Ovary (tissue), 9 donors: Measurements from ENCODE around the gene RBM3. TPM values are rescaled to one million over a fixed set of nuclear protein-coding genes. Genes with fewer than 3 reads are reported as not detected.

Experiments
- DNase-seq, 5 donors: peaks; one replicate each; pipeline ENCODE4 v3.0.0-alpha.2; 2019 to 2020
- H3K27ac ChIP-seq, 2 donors: fragments of 200-600 bp; one replicate each; pipeline versions ENCODE4 v1.5.1 to v1.8.0; 2019 to 2022
- H3K27me3 ChIP-seq: fragments of 200-600 bp; one replicate; pipeline ENCODE4 v1.8.0; 2022
- H3K36me3 ChIP-seq: fragments of 200-600 bp; sonication (generic); one replicate; pipeline ENCODE4 v1.5.1; 2019
- H3K4me1 ChIP-seq: one replicate; pipeline ENCODE4 v1.8.1; 2013; ENCODE audit warnings: mild to moderate bottlenecking, moderate library complexity; ENCODE audit not compliant: insufficient read depth
- H3K4me3 ChIP-seq: fragments of 200-600 bp; sonication (generic); one replicate; pipeline ENCODE4 v1.5.1; 2017
- H3K9me3 ChIP-seq, 2 donors: fragments of 200-600 bp in 1 of 2; sonication (generic) in 1 of 2; one replicate each; pipeline versions ENCODE4 v1.5.1 to v1.8.1; 2013 to 2019; ENCODE audit warnings: mild to moderate bottlenecking in 1 of 2, moderate library complexity in 1 of 2
- CTCF ChIP-seq, 3 donors: fragments of 450-650 bp in 2 of 3; fragments of 200-600 bp in 1 of 3; IDR thresholded peaks; one replicate each; pipeline versions ENCODE4 v1.5.1 to v1.8.0; 2016 to 2022; ENCODE audit warnings: antibody characterized with exemption in 3 of 3, mild to moderate bottlenecking in 1 of 3
- EP300 ChIP-seq: sonication (generic); formaldehyde crosslinking; IDR thresholded peaks from one replicate; pipeline ENCODE4 v1.6.1; 2017; ENCODE audit warnings: antibody characterized with exemption
- POLR2A ChIP-seq: fragments of 450-650 bp; IDR thresholded peaks from one replicate; pipeline ENCODE4 v1.6.1; 2017; ENCODE audit warnings: antibody characterized with exemption, mild to moderate bottlenecking, moderate library complexity
- WGBS, 3 donors: extraction: QIAGEN DNeasy Blood & Tissue Kit in 1 of 3; methylation state at CpG; one replicate each; pipeline versions ENCODE4 v1.1.5 to v1.1.7; 2013 to 2017; 5-methylcytosine and 5-hydroxymethylcytosine counted together
- intact Hi-C, 4 donors: fragments of 100-400 bp; cut with DNase I; formaldehyde crosslinking; loops; one replicate each; pipeline versions ENCODE4 v1.11.0 to v1.15.1; 2022 to 2023
- polyA plus RNA-seq, 2 donors: library from polyadenylated mRNA; stranded (reverse); fragments of 200-250 nt in 1 of 2; fragments of 350-450 nt in 1 of 2; fragmentation: Illumina TruSeq in 1 of 2; extraction: RNeasy Lipid Tissue Mini Kit (QIAGEN cat#74804) in 1 of 2; gene quantifications; one replicate each; pipeline ENCODE4 v1.2.3, GENCODE V29; 2013 to 2014
- total RNA-seq, 7 donors: library from RNA; depleted of rRNA in 2 of 7; stranded (reverse); fragments of >200 nt in 2 of 7; fragmentation: NEBNext Ultra II Directional in 3 of 7; extraction: Animal tissue kit (Norgen Biotek cat#: 25700) in 3 of 7; gene quantifications; one replicate each; pipeline versions ENCODE4 v1.1.0 to v1.2.4, GENCODE V29; 2016 to 2023
- donor health status: DM: no; HTN: no; CAD: no; lungs with moderate emphysema.
- donor health status: DM: no; HTN: no; CAD: no.
- donor health status: Bipolar disorder and iron deficiency.
- donor health status: DM: yes; HTN: yes; CAD: no.
- donor health status: DM: no; HTN: no; CAD: no.
- donor health status: DM: yes; HTN: yes; CAD: no.

The RBM3 gene
- total and polyA plus RNA-seq, 9 donors = 103 to 421 (median 153) TPM

- no peaks in the 10 kb centered on the region for H3K36me3 ChIP-seq
- WGBS, 3 donors = 56 to 60% (median 58%) methylated on average over 2 of the region's 2 CpGs
- no peak for DNase-seq
- H3K9me3 ChIP-seq = no peaks in the 10 kb centered on the region
- TF ChIP-seq CTCF (IDR thresholded peaks at IDR 0.05) = no peak
- TF ChIP-seq EP300 = no peak
- no peak for TF ChIP-seq POLR2A
- no peak overlapping the region for H3K4me3 ChIP-seq
- no peak overlapping the region for H3K27ac ChIP-seq
- H3K27me3 ChIP-seq = no peaks in the 10 kb centered on the region
- intact Hi-C loops = no loop called here
- H3K4me1 ChIP-seq = no peaks in the 10 kb centered on the region
These were observed 4.4 kb downstream of the RBM3 start for GRCh38 chrX:48578661-48579128.

- no peak overlapping the region for H3K27ac ChIP-seq
- WGBS, 3 donors = 51 to 57% (median 55%) methylated on average over 3 of the region's 3 CpGs
These were observed 5.0 kb downstream of the RBM3 start for GRCh38 chrX:48579259-48579658.

GRCh38 chrX:48580662-48581061, 6.4 kb downstream of the RBM3 start:
- TF ChIP-seq POLR2A = no peak
- TF ChIP-seq CTCF (IDR thresholded peaks at IDR 0.05) = no peak
- no peak for TF ChIP-seq EP300
- no peaks in the 10 kb centered on the region for H3K9me3 ChIP-seq
- H3K27me3 ChIP-seq = no peaks in the 10 kb centered on the region
- no peak overlapping the region for H3K27ac ChIP-seq
- DNase-seq = no peak
- no peaks in the 10 kb centered on the region for H3K36me3 ChIP-seq
- 71 to 79% (median 75%) methylated on average over 1 of the region's 1 CpG for WGBS, 3 donors
- intact Hi-C loops = no loop called here
- H3K4me1 ChIP-seq = no peaks in the 10 kb centered on the region
- H3K4me3 ChIP-seq = no peak overlapping the region

More at GRCh38 chrX:48579259-48579658, 5.0 kb downstream of the RBM3 start:
- DNase-seq = no peak
- intact Hi-C loops = no loop called here
- TF ChIP-seq EP300 = no peak
- no peak for TF ChIP-seq POLR2A
- TF ChIP-seq CTCF (IDR thresholded peaks at IDR 0.05) = no peak
- Histone ChIP-seq H3K4me1 (no peaks in the 10 kb centered on the region), H3K4me3 (no peak overlapping the region), H3K36me3 (no peaks in the 10 kb centered on the region), H3K27me3 (no peaks in the 10 kb centered on the region), H3K9me3 (no peaks in the 10 kb centered on the region)

- no peaks in the 10 kb centered on the region for H3K4me1 ChIP-seq
- H3K9me3 ChIP-seq = no peaks in the 10 kb centered on the region
- intact Hi-C loops = no loop called here
- no peaks in the 10 kb centered on the region for H3K27me3 ChIP-seq
- no peaks in the 10 kb centered on the region for H3K36me3 ChIP-seq
- no peak overlapping the region for H3K4me3 ChIP-seq
- no peak overlapping the region for H3K27ac ChIP-seq
- TF ChIP-seq EP300 (no peak), CTCF (IDR thresholded peaks at IDR 0.05) (no peak), POLR2A (no peak)
- WGBS, 3 donors = 26 to 46% (median 31%) methylated on average over 2 of the region's 2 CpGs
- DNase-seq = no peak
These were observed 10.4 kb downstream of the RBM3 start for GRCh38 chrX:48584698-48585097.
